ENCODE measurements around the gene TERT. TPM values are rescaled to one million over a fixed set of nuclear protein-coding genes. Genes with fewer than 3 reads are reported as not detected.

TERT gene
- total and polyA plus RNA-seq, 10 of the 15 experiments (the other 5 are each of a cell fraction or from before 2014, with no cell fraction given), result 0.08 to 21.5 (median 5.0) TPM

GRCh38 chr5:1278656-1279442 is 16.0 kb downstream of the TERT start:
- H3K9me3 ChIP-seq (replicated peaks; ENCODE audit: control insufficient read depth, insufficient read depth, low read length), result no peaks in the 10 kb centered on the region; the same call in 2 of the 3 replicates
- peaks cover 0 to 14% of the 10 kb centered on the region in 2 experiments; a peak in 2 of 4 replicates for H3K36me3 ChIP-seq (ENCODE audit: control insufficient read depth in 2 of 2, insufficient read depth in 2 of 2, low read length in 1 of 2)
- ChIA-PET POLR2A (no interaction called here), RAD21 (ENCODE audit: unreplicated experiment) (no interaction called here), CTCF (no interaction called here), SMC1A (ENCODE audit: uncharacterized antibody, unreplicated experiment) (no interaction called here)
- TF ChIP-seq E2F4 (IDR thresholded peaks at IDR 0.05; ENCODE audit: low read depth, low read length) (no peak), NFXL1 (IDR thresholded peaks at IDR 0.05; ENCODE audit: borderline replicate concordance) (no peak), CHD1 (IDR thresholded peaks at IDR 0.05; ENCODE audit: low read depth, low read length) (no peak), ZBTB33 (IDR thresholded peaks at IDR 0.05) (no peak), SIN3A (IDR thresholded peaks at IDR 0.05; ENCODE audit: low read depth, low read length) (no peak)
- in situ Hi-C loops (cut with MboI), result no loop called here
- no peak overlapping the region for H2AFZ ChIP-seq (ENCODE audit: control insufficient read depth, low read depth, low read length)
- H3K4me1 ChIP-seq (ENCODE audit: control insufficient read depth, insufficient read depth, low read length), result no peaks in the 10 kb centered on the region
- no peaks in the 10 kb centered on the region for H4K20me1 ChIP-seq (ENCODE audit: control insufficient read depth, insufficient read depth)
- H3K4me2 ChIP-seq (ENCODE audit: control insufficient read depth, insufficient read depth), result no peak overlapping the region
- no peak overlapping the region for H3K27ac ChIP-seq (ENCODE audit: control insufficient read depth, insufficient read depth)
- BruUV-seq (replicated peaks), result no TSS peak
- H3K79me2 ChIP-seq (ENCODE audit: control insufficient read depth, insufficient read depth, low read length), result no peaks in the 10 kb centered on the region
- intact Hi-C loops (cut with micrococcal nuclease; ENCODE audit: unreplicated experiment), result no loop called here
- FAIRE-seq (no peak), ATAC-seq (no peak), DNase-seq (ENCODE audit: low read depth, low spot score) (no peak)
- 82% methylated on average over 42 of the region's 42 CpGs for WGBS (ENCODE audit: insufficient coverage, insufficient replicate concordance, low lambda C conversion rate, missing lambda C conversion rate)
- H3K9ac ChIP-seq (ENCODE audit: control insufficient read depth, insufficient read depth, low read length), result no peak overlapping the region
- H3K4me3 ChIP-seq, result no peak overlapping the region
- no peaks in the 10 kb centered on the region for H3K27me3 ChIP-seq (replicated peaks in 1 of 2; ENCODE audit: control insufficient read depth in 2 of 2, insufficient read depth in 2 of 2, low read length in 1 of 2)
